HCT116 (cell line): Measurements from ENCODE around the gene PRRX2. TPM values are rescaled to one million over a fixed set of nuclear protein-coding genes. Genes with fewer than 3 reads are reported as not detected.

Source experiments
- ATAC-seq: fragments of 200-7000 bp; cut with Tn5 transposase; 2 replicates; pipeline ENCODE4 v1.9.1; 2020; ENCODE audit warnings: mild to moderate bottlenecking, moderate library complexity
- BruUV-seq: library from RNA; stranded (reverse); fragments of 400-500 nt; replicated peaks from 2 replicates; lab custom pipeline; 2021; lab: Mats Ljungman, UMichigan
- CTCF ChIA-PET: fragments of 300-600 bp; sonication (Branson Sonifier 250); formaldehyde crosslinking; loops from one replicate; lab custom pipeline; 2021; ENCODE audit warnings: antibody characterized with exemption; lab: Charles Lee
- POLR2A ChIA-PET: fragments of 300-600, 350-600 bp; sonication (Branson Sonifier 250); formaldehyde crosslinking; loops from one replicate; lab custom pipeline; 2021; ENCODE audit warnings: antibody characterized with exemption; lab: Charles Lee
- RAD21 ChIA-PET, 2 experiments: fragments of 300-600 bp; sonication (Branson Sonifier 250); formaldehyde crosslinking; loops; one replicate each; lab custom pipeline; 2023; ENCODE audit warnings: low total read pairs in 2 of 2; ENCODE audit not compliant: uncharacterized antibody in 2 of 2, unreplicated experiment in 2 of 2, low non-redundant PET in 1 of 2; lab: Charles Lee
- DNase-seq: peaks from one replicate; pipeline ENCODE4 v3.0.0-alpha.2; 2010; ENCODE audit warnings: low read depth, low spot score
- H2AFZ ChIP-seq: fragments of 200-600 bp; shearing (Covaris generic), sonication (generic); 2 replicates; pipeline ENCODE4 v1.6.1; 2017; ENCODE audit warnings: low read depth, mixed run types, mixed read lengths, antibody characterized with exemption, low read length; ENCODE audit not compliant: poor library complexity, severe bottlenecking
- H3K27ac ChIP-seq: 2 replicates; pipeline ENCODE4 v1.5.1; 2012; ENCODE audit warnings: low read depth, low read length
- H3K27me3 ChIP-seq: fragments of 200-600 bp; sonication (generic); 2 replicates; pipeline ENCODE4 v1.6.1; 2016; ENCODE audit warnings: mixed run types, low read length, mixed read lengths; ENCODE audit not compliant: insufficient read depth
- H3K36me3 ChIP-seq, 2 experiments: fragments of 200-500 bp in 1 of 2; fragments of 200-600 bp in 1 of 2; sonication (Bioruptor generic) in 1 of 2; sonication (generic) in 1 of 2; 2 replicates each; pipeline versions ENCODE4 v1.5.1 to v1.6.1; 2014 to 2016; ENCODE audit warnings: low read length in 2 of 2, inconsistent platforms in 1 of 2, mixed read lengths in 1 of 2, mixed run types in 1 of 2; ENCODE audit not compliant: insufficient read depth in 2 of 2, control insufficient read depth in 1 of 2
- H3K4me1 ChIP-seq, 2 experiments: fragments of 200-600 bp in 1 of 2; sonication (generic) in 1 of 2; 2 replicates each; pipeline versions ENCODE4 v1.5.1 to v1.6.1; 2012 to 2017; ENCODE audit warnings: low read length in 2 of 2, inconsistent platforms in 1 of 2, mild to moderate bottlenecking in 1 of 2, mixed read lengths in 1 of 2, mixed run types in 1 of 2, moderate library complexity in 1 of 2; ENCODE audit not compliant: insufficient read depth in 2 of 2, control insufficient read depth in 1 of 2
- H3K4me2 ChIP-seq: fragments of 200-600 bp; sonication (generic); 2 replicates; pipeline ENCODE4 v1.6.1; 2017; ENCODE audit warnings: mixed run types, low read length, mixed read lengths
- H3K4me3 ChIP-seq, 2 experiments: fragments of 200-600 bp in 1 of 2; sonication (generic) in 1 of 2; replicated peaks in 1 of 2; 2 replicates each; pipeline ENCODE4 v1.5.1; 2011 to 2016; ENCODE audit warnings: low read length in 2 of 2, control low read depth in 1 of 2, low read depth in 1 of 2, mild to moderate bottlenecking in 1 of 2, mixed read lengths in 1 of 2, mixed run types in 1 of 2
- H3K79me2 ChIP-seq: fragments of 200-600 bp; sonication (generic); 2 replicates; pipeline ENCODE4 v1.6.1; 2017; ENCODE audit warnings: mild to moderate bottlenecking, mixed run types, low read length, moderate library complexity, mixed read lengths; ENCODE audit not compliant: insufficient read depth
- H3K9ac ChIP-seq: fragments of 200-600 bp; sonication (generic); 2 replicates; pipeline ENCODE4 v1.6.1; 2016; ENCODE audit warnings: low read length, mixed read lengths
- H3K9me2 ChIP-seq: fragments of 200-600 bp; sonication (generic), shearing (Covaris generic); 2 replicates; pipeline ENCODE4 v1.6.1; 2017; ENCODE audit warnings: mixed run types, mild to moderate bottlenecking, moderate library complexity; ENCODE audit not compliant: insufficient read depth
- H3K9me3 ChIP-seq, 2 experiments: fragments of 200-500 bp in 1 of 2; fragments of 200-600 bp in 1 of 2; sonication (Bioruptor generic) in 1 of 2; sonication (generic) in 1 of 2; 2 replicates each; pipeline ENCODE4 v1.6.1; 2014 to 2017; ENCODE audit warnings: low read length in 2 of 2, mixed read lengths in 2 of 2, inconsistent platforms in 1 of 2, low read depth in 1 of 2, mild to moderate bottlenecking in 1 of 2, mixed run types in 1 of 2, moderate library complexity in 1 of 2; ENCODE audit not compliant: control insufficient read depth in 1 of 2, insufficient read depth in 1 of 2
- H4K20me1 ChIP-seq: fragments of 200-600 bp; sonication (generic), shearing (Covaris generic); 2 replicates; pipeline ENCODE4 v1.6.1; 2017; ENCODE audit warnings: mixed run types, mild to moderate bottlenecking, moderate library complexity; ENCODE audit not compliant: insufficient read depth
- CEBPB ChIP-seq: IDR thresholded peaks from 2 replicates; pipeline ENCODE4 v1.6.1; 2012; ENCODE audit warnings: low read depth
- ELF1 ChIP-seq: IDR thresholded peaks from 2 replicates; pipeline ENCODE4 v1.6.1; 2012; ENCODE audit warnings: low read depth, borderline replicate concordance
- EZH2phosphoT487 ChIP-seq: fragments of 200-600 bp; IDR thresholded peaks from 2 replicates; pipeline ENCODE4 v1.6.1; 2018; ENCODE audit warnings: antibody characterized with exemption, borderline replicate concordance
- MAX ChIP-seq: IDR thresholded peaks from 2 replicates; pipeline ENCODE4 v1.6.1; 2012
- POLR2A ChIP-seq: IDR thresholded peaks from 2 replicates; pipeline ENCODE4 v1.7.0; 2011; ENCODE audit warnings: borderline replicate concordance; ENCODE audit not compliant: insufficient read depth, insufficient read length; ENCODE audit errors: extremely low read depth
- POLR2AphosphoS5 ChIP-seq: IDR thresholded peaks from 2 replicates; pipeline ENCODE4 v1.6.1; 2011; ENCODE audit warnings: mild to moderate bottlenecking, low read depth, low read length, moderate library complexity
- RAD21 ChIP-seq: IDR thresholded peaks from 2 replicates; pipeline ENCODE4 v1.6.1; 2012; ENCODE audit warnings: low read depth, mild to moderate bottlenecking
- SIN3A ChIP-seq: IDR thresholded peaks from 2 replicates; pipeline ENCODE4 v1.6.1; 2012; ENCODE audit warnings: low read depth
- YY1 ChIP-seq: IDR thresholded peaks from 2 replicates; pipeline ENCODE4 v1.6.1; 2011; ENCODE audit warnings: low read length, low read depth, moderate library complexity, mild to moderate bottlenecking; ENCODE audit not compliant: insufficient replicate concordance; ENCODE audit errors: extremely low read depth
- ZNF274 ChIP-seq: fragments of 200-500 bp; sonication (Bioruptor generic); IDR thresholded peaks from 2 replicates; pipeline ENCODE4 v1.6.1; 2014; ENCODE audit warnings: mild to moderate bottlenecking, low read depth, low read length, inconsistent platforms
- intact Hi-C: fragments of 100-400 bp; cut with micrococcal nuclease; formaldehyde crosslinking; loops from 2 replicates; pipeline ENCODE4 v1.10.0; 2022
- total RNA-seq: library from RNA; stranded (reverse); gene quantifications from one replicate; pipeline ENCODE4 v1.2.1, GENCODE V29; 2021; ENCODE audit not compliant: unreplicated experiment

The PRRX2 gene
- total RNA-seq, 1 experiment from 2014 or later = 25.5 TPM

- Histone ChIP-seq H3K27me3 (no peaks in the 10 kb centered on the region), H3K9ac (no peak overlapping the region), H3K79me2 (no peaks in the 10 kb centered on the region), H4K20me1 (no peaks in the 10 kb centered on the region), H3K4me1 (no peaks in the 10 kb centered on the region), H3K9me3 (no peaks in the 10 kb centered on the region), H3K9me2 (no peaks in the 10 kb centered on the region), H2AFZ (no peak overlapping the region), H3K4me3 (no peak overlapping the region), H3K4me2 (no peak overlapping the region), H3K27ac (no peak overlapping the region), H3K36me3 (no peaks in the 10 kb centered on the region)
- DNase-seq = no peak
- ATAC-seq = no peak
- ChIA-PET RAD21 (no interaction called here), POLR2A (no interaction called here), CTCF (interaction anchor here (1.5 kb wide), 1 partner anchor 23 kb away, joined by 4 read pairs; no protein-coding TSS in a partner anchor)
- TF ChIP-seq MAX = no peak
- no peak for TF ChIP-seq ELF1
- TF ChIP-seq SIN3A = no peak
- TF ChIP-seq RAD21 = no peak
- no peak for TF ChIP-seq ZNF274
- no peak for TF ChIP-seq CEBPB
- TF ChIP-seq EZH2phosphoT487 = no peak
- no TSS peak for BruUV-seq
- intact Hi-C loops = no loop called here
Observed at GRCh38 chr9:129714511-129715061, 49.1 kb downstream of the PRRX2 start.

GRCh38 chr9:129716091-129716490 is 50.6 kb downstream of the PRRX2 start:
- H3K9me2 ChIP-seq = no peaks in the 10 kb centered on the region
- H2AFZ ChIP-seq = no peak overlapping the region
- intact Hi-C loops = no loop called here
- H3K27me3 ChIP-seq = no peaks in the 10 kb centered on the region
- no peaks in the 10 kb centered on the region for H3K4me1 ChIP-seq
- ATAC-seq (no peak), DNase-seq (no peak)
- CTCF ChIA-PET = no interaction called here
- H3K36me3 ChIP-seq = no peaks in the 10 kb centered on the region
- no TSS peak for BruUV-seq
- H3K79me2 ChIP-seq = no peaks in the 10 kb centered on the region
- POLR2A ChIA-PET = interaction anchor here (1.2 kb wide), 1 partner anchor 10 kb away, joined by 3 read pairs; no protein-coding TSS in a partner anchor
- RAD21 ChIA-PET = no interaction called here
- no peaks in the 10 kb centered on the region for H4K20me1 ChIP-seq
- H3K9ac ChIP-seq = no peak overlapping the region
- H3K27ac ChIP-seq = no peak overlapping the region
- H3K4me2 ChIP-seq = no peak overlapping the region
- TF ChIP-seq POLR2AphosphoS5 (no peak), YY1 (no peak), POLR2A (no peak)
- no peaks in the 10 kb centered on the region for H3K9me3 ChIP-seq
- no peak overlapping the region for H3K4me3 ChIP-seq
